ENCODE data around the gene PES1.

The PES1 gene

DNA sequence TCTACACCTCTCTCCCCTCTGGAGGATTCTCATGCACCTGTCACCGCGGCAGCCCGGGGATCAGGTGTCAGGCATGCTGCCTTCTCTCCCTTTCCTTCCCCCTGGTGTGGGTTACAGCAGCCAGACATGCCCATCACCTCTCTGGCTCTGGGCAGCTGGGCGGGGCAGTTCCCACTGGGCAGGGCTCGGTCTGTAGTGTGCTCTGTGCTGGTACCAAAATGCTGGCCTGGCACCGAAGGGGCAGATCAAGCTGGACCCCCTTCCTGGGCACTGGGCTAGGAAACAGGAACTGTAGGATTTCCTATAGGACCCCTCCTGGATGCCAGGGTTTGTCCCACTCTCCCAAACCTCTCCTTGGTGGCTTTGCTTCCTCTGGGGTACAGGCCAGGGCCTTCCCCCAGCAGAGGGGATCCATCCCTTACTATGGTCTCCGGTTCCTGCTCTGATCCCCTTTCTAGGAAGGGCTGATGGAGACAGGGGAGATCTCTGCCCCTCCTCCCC, 18.1 kb downstream of the PES1 start:
- H4K5ac ChIP-seq (ENCODE audit: low read length) = no peak overlapping the region
- no peak overlapping the region for H3K4ac ChIP-seq (ENCODE audit: low read depth, low read length)
- no peak overlapping the region for H3K4me2 ChIP-seq (ENCODE audit: low read length)
- no peaks in the 10 kb centered on the region for H3K27me3 ChIP-seq (ENCODE audit: insufficient read depth, low read length, poor library complexity)
- peak overlapping the region; percentile 84 for H3K56ac ChIP-seq (ENCODE audit: low read length)
- no peak overlapping the region for H2AK5ac ChIP-seq (ENCODE audit: low read length)
- no CpG with 5 or more reads among the region's 7 CpGs for WGBS (ENCODE audit: extremely low coverage, insufficient coverage, low lambda C conversion rate)
- no peak overlapping the region for H3K4me3 ChIP-seq (ENCODE audit: low read length)
- H3K36me3 ChIP-seq (ENCODE audit: control insufficient read depth, insufficient read depth, low read length) = peaks cover 8% of the 10 kb centered on the region
- no peak overlapping the region for H3K27ac ChIP-seq (ENCODE audit: low read depth, low read length)
- H3K18ac ChIP-seq (ENCODE audit: low read length) = no peak overlapping the region
- no peaks in the 10 kb centered on the region for H3K79me2 ChIP-seq (ENCODE audit: control insufficient read depth, insufficient read depth, low read length)
- H4K8ac ChIP-seq (ENCODE audit: low read depth, low read length) = no peak overlapping the region
- DNase-seq = no peak
- H2BK15ac ChIP-seq (replicated peaks; ENCODE audit: low read depth) = no peak overlapping the region
- H2BK120ac ChIP-seq (ENCODE audit: low read depth, low read length) = no peak overlapping the region
- H2BK5ac ChIP-seq (ENCODE audit: low read length) = no peak overlapping the region
- H3K79me1 ChIP-seq (ENCODE audit: low read length) = no peaks in the 10 kb centered on the region
- H3K9ac ChIP-seq (ENCODE audit: low read length) = peak overlapping the region; percentile 72
- H3K23ac ChIP-seq (ENCODE audit: low read length) = no peak overlapping the region
- no peaks in the 10 kb centered on the region for H3K4me1 ChIP-seq (ENCODE audit: control insufficient read depth, low read depth, low read length)

DNA sequence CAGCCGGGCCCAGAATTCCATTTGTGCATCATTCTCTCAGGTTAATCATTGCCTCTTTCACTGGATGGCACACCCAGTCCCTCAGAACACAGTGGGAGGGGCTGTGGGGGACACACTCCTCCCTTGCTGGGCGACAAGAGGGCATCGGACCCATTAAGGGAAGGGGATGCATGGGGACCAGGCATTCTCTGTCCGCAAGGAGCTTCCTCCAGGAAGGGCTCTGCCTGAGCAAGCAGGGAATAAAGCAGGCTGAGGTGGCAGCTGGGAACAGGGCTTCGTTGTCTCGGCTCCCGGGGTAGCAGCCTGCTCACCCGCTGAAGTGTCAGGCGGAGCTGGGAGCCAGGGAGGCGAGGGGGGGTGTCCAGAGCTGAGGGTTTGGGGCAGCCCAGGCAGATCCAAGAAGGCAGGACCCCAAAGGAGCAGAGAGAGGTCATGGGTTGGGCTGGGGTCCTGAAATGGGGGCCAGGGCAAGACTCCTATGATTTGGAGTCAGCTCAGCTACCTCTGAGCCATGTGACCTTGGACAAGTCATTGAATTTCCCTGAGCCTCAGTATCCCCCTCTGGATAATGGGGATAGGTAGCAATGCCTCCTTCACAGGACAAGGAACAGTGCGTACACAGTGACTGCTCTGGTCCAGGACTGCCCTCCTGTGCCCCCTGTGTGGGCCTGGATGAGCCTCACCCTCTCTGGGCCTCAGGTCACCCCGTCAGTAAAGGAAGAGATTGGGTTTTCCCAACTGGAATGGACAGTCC, 18.7 kb downstream of the PES1 start:
- Histone ChIP-seq H3K79me2 (ENCODE audit: control insufficient read depth, insufficient read depth, low read length) (no peaks in the 10 kb centered on the region), H3K27ac (ENCODE audit: low read depth, low read length) (no peak overlapping the region), H2BK120ac (ENCODE audit: low read depth, low read length) (no peak overlapping the region), H2AK5ac (ENCODE audit: low read length) (no peak overlapping the region), H3K4ac (ENCODE audit: low read depth, low read length) (no peak overlapping the region), H2BK15ac (replicated peaks; ENCODE audit: low read depth) (no peak overlapping the region), H3K79me1 (ENCODE audit: low read length) (no peaks in the 10 kb centered on the region), H3K4me3 (ENCODE audit: low read length) (no peak overlapping the region), H3K4me2 (ENCODE audit: low read length) (no peak overlapping the region), H4K8ac (ENCODE audit: low read depth, low read length) (no peak overlapping the region), H3K9ac (ENCODE audit: low read length) (no peak overlapping the region), H2BK5ac (ENCODE audit: low read length) (no peak overlapping the region), H4K5ac (ENCODE audit: low read length) (no peak overlapping the region), H3K18ac (ENCODE audit: low read length) (no peak overlapping the region), H3K36me3 (ENCODE audit: control insufficient read depth, insufficient read depth, low read length) (peaks cover 6% of the 10 kb centered on the region), H3K56ac (ENCODE audit: low read length) (no peak overlapping the region), H3K4me1 (ENCODE audit: control insufficient read depth, low read depth, low read length) (no peaks in the 10 kb centered on the region), H3K23ac (ENCODE audit: low read length) (no peak overlapping the region), H3K27me3 (ENCODE audit: insufficient read depth, low read length, poor library complexity) (no peaks in the 10 kb centered on the region)
- no peak for DNase-seq
- WGBS (ENCODE audit: extremely low coverage, insufficient coverage, low lambda C conversion rate) = no CpG with 5 or more reads among the region's 12 CpGs

DNA sequence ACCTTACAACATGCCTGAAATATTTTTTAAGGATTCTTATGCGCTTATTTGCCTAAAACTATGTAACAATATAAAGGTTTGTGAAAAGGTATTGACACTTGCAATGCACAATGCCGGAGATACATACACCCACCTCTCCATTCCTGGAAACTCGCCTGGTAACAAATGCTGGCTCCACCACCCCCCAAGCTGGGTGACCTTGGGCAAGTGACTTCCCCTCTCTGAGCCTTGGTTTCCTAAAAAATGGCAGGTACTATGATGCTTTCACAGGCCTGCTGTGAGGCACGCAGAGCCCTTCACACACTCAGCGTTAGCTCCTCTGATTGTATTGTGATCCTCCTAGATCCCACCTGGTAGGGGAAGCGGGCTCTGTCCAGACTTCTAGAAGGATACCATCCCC, 19.5 kb downstream of the PES1 start:
- H2BK5ac ChIP-seq (ENCODE audit: low read length) = no peak overlapping the region
- no peaks in the 10 kb centered on the region for H3K79me1 ChIP-seq (ENCODE audit: low read length)
- no peak overlapping the region for H3K18ac ChIP-seq (ENCODE audit: low read length)
- WGBS (ENCODE audit: extremely low coverage, insufficient coverage, low lambda C conversion rate) = no CpG with 5 or more reads among the region's 6 CpGs
- no peak for DNase-seq
- no peaks in the 10 kb centered on the region for H3K4me1 ChIP-seq (ENCODE audit: control insufficient read depth, low read depth, low read length)
- H3K4ac ChIP-seq (ENCODE audit: low read depth, low read length) = no peak overlapping the region
- no peak overlapping the region for H3K23ac ChIP-seq (ENCODE audit: low read length)
- peaks cover 6% of the 10 kb centered on the region for H3K36me3 ChIP-seq (ENCODE audit: control insufficient read depth, insufficient read depth, low read length)
- H3K4me3 ChIP-seq (ENCODE audit: low read length) = no peak overlapping the region
- H3K56ac ChIP-seq (ENCODE audit: low read length) = no peak overlapping the region
- no peak overlapping the region for H4K5ac ChIP-seq (ENCODE audit: low read length)
- H3K4me2 ChIP-seq (ENCODE audit: low read length) = no peak overlapping the region
- H3K27me3 ChIP-seq (ENCODE audit: insufficient read depth, low read length, poor library complexity) = no peaks in the 10 kb centered on the region
- no peak overlapping the region for H3K9ac ChIP-seq (ENCODE audit: low read length)
- no peak overlapping the region for H2BK120ac ChIP-seq (ENCODE audit: low read depth, low read length)
- H4K8ac ChIP-seq (ENCODE audit: low read depth, low read length) = no peak overlapping the region
- no peak overlapping the region for H3K27ac ChIP-seq (ENCODE audit: low read depth, low read length)
- no peak overlapping the region for H2BK15ac ChIP-seq (replicated peaks; ENCODE audit: low read depth)
- no peak overlapping the region for H2AK5ac ChIP-seq (ENCODE audit: low read length)
- H3K79me2 ChIP-seq (ENCODE audit: control insufficient read depth, insufficient read depth, low read length) = no peaks in the 10 kb centered on the region

DNA sequence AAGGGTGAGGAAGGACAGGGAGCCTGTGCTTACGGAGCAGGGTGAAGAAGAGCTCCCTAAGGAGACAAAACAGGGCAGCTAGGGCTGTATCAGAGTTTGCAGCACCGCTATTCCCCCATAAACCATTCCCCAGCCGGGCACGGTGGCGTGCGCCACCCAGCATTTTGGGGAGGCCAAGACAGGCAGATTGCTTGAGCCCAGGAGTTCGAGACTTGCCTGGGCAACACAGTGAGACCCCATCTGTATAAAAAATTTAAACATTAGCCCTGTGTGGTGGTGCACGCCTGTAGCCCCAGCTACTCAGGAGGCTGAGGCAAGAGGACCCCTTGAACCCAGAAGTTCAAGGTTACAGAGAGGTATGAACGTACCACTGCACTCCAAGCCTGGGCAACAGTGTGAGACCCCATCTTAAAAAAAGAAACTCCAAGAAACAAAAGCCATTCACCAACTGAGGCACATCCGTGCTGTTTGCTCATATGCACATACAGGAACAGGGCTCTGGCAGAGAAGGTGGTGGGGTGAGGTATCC, 22.0 kb downstream of the PES1 start:
- Histone ChIP-seq H3K4me3 (ENCODE audit: low read length) (no peak overlapping the region), H2BK5ac (ENCODE audit: low read length) (no peak overlapping the region), H3K23ac (ENCODE audit: low read length) (no peak overlapping the region), H3K4me2 (ENCODE audit: low read length) (no peak overlapping the region), H2BK15ac (replicated peaks; ENCODE audit: low read depth) (no peak overlapping the region), H3K27ac (ENCODE audit: low read depth, low read length) (no peak overlapping the region), H4K5ac (ENCODE audit: low read length) (no peak overlapping the region), H3K4ac (ENCODE audit: low read depth, low read length) (no peak overlapping the region), H3K27me3 (ENCODE audit: insufficient read depth, low read length, poor library complexity) (no peaks in the 10 kb centered on the region), H2AK5ac (ENCODE audit: low read length) (no peak overlapping the region), H3K4me1 (ENCODE audit: control insufficient read depth, low read depth, low read length) (no peaks in the 10 kb centered on the region), H3K79me2 (ENCODE audit: control insufficient read depth, insufficient read depth, low read length) (no peaks in the 10 kb centered on the region), H3K9ac (ENCODE audit: low read length) (no peak overlapping the region), H3K36me3 (ENCODE audit: control insufficient read depth, insufficient read depth, low read length) (no peaks in the 10 kb centered on the region), H2BK120ac (ENCODE audit: low read depth, low read length) (no peak overlapping the region), H3K56ac (ENCODE audit: low read length) (no peak overlapping the region), H3K79me1 (ENCODE audit: low read length) (no peaks in the 10 kb centered on the region), H3K18ac (ENCODE audit: low read length) (no peak overlapping the region), H4K8ac (ENCODE audit: low read depth, low read length) (no peak overlapping the region)
- no peak for DNase-seq
- no CpG with 5 or more reads among the region's 10 CpGs for WGBS (ENCODE audit: extremely low coverage, insufficient coverage, low lambda C conversion rate)

DNA sequence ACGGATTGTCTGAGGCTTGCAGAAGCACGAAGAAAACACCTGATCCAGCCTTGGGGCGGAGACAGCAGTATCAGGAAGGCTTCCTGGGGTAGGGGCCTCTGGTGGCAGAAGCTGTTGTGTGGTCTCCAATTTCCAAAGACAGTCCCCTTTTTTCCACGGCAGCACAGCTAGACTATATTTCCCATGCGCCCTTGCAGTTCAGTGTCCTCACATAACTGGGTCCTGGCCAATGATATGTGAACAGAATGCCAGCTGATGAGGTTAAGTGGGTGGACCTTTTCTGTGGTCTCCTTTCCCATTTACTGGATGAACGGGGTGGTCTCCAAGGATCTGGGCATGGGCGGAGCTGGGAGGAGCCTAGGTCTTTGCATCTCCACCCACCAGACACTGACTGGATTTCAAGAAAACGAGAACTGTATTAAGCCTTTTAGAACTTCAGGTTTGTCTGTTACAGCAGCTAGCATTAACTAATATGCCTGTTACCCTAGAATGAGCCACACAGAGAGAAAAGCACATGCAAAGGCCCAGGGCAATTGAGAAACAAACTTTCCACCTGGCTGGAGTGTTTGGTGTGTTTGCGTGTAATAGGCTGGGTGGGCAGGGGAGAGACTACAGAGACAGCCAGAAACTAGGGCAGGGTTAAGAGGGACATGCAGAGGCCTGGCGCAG, 23.4 kb downstream of the PES1 start:
- Histone ChIP-seq H3K56ac (ENCODE audit: low read length) (no peak overlapping the region), H4K5ac (ENCODE audit: low read length) (peak overlapping the region; percentile 6), H3K27ac (ENCODE audit: low read depth, low read length) (no peak overlapping the region), H3K4ac (ENCODE audit: low read depth, low read length) (no peak overlapping the region), H3K4me3 (ENCODE audit: low read length) (no peak overlapping the region), H3K9ac (ENCODE audit: low read length) (no peak overlapping the region), H2AK5ac (ENCODE audit: low read length) (no peak overlapping the region), H2BK5ac (ENCODE audit: low read length) (no peak overlapping the region), H2BK120ac (ENCODE audit: low read depth, low read length) (no peak overlapping the region), H4K8ac (ENCODE audit: low read depth, low read length) (no peak overlapping the region), H3K23ac (ENCODE audit: low read length) (no peak overlapping the region), H3K79me2 (ENCODE audit: control insufficient read depth, insufficient read depth, low read length) (no peaks in the 10 kb centered on the region), H3K36me3 (ENCODE audit: control insufficient read depth, insufficient read depth, low read length) (no peaks in the 10 kb centered on the region), H3K79me1 (ENCODE audit: low read length) (no peaks in the 10 kb centered on the region), H3K27me3 (ENCODE audit: insufficient read depth, low read length, poor library complexity) (no peaks in the 10 kb centered on the region), H3K18ac (ENCODE audit: low read length) (no peak overlapping the region), H3K4me2 (ENCODE audit: low read length) (no peak overlapping the region), H2BK15ac (replicated peaks; ENCODE audit: low read depth) (no peak overlapping the region), H3K4me1 (ENCODE audit: control insufficient read depth, low read depth, low read length) (no peaks in the 10 kb centered on the region)
- no CpG with 5 or more reads among the region's 10 CpGs for WGBS (ENCODE audit: extremely low coverage, insufficient coverage, low lambda C conversion rate)
- peak; percentile 80 for DNase-seq

Measured in mesendoderm (in vitro differentiated cells).